GM12874 (cell line): ENCODE data around the gene FRMPD4.

Experiments used
- TF ChIP-seq, protein P1 (sequence below): IDR thresholded peaks from 2 replicates; pipeline ENCODE4 v1.5.1; 2011; ENCODE audit warnings: low read depth, mild to moderate bottlenecking, control low read depth, low read length, moderate library complexity; ENCODE audit not compliant: insufficient read depth

FRMPD4 gene

GRCh38 chrX:12363216-12363615 is 224.9 kb downstream of the FRMPD4 start:
- TF ChIP-seq, protein P1, sequence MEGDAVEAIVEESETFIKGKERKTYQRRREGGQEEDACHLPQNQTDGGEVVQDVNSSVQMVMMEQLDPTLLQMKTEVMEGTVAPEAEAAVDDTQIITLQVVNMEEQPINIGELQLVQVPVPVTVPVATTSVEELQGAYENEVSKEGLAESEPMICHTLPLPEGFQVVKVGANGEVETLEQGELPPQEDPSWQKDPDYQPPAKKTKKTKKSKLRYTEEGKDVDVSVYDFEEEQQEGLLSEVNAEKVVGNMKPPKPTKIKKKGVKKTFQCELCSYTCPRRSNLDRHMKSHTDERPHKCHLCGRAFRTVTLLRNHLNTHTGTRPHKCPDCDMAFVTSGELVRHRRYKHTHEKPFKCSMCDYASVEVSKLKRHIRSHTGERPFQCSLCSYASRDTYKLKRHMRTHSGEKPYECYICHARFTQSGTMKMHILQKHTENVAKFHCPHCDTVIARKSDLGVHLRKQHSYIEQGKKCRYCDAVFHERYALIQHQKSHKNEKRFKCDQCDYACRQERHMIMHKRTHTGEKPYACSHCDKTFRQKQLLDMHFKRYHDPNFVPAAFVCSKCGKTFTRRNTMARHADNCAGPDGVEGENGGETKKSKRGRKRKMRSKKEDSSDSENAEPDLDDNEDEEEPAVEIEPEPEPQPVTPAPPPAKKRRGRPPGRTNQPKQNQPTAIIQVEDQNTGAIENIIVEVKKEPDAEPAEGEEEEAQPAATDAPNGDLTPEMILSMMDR, result no peak

DNA sequence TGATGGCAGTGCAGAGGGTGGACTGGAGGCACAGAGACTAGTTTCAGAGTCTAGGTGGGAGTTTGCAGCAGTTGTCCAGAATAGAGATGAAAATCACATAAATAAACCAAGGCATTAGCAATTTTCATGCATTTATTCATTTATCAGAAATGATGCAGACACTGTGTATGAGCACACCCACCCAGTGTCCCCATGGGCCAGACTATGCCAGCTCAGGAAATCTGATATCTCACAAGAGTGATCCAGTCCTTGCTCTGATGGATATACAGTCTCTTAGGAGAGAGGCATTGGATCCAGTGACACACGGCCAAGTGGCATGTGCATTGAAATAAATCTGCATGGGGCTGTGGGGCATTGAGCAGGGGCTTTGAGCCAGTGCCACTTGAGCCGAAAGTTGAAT is 228.2 kb downstream of the FRMPD4 start:
- TF ChIP-seq, protein P1, result no peak

- TF ChIP-seq, protein P1, result no peak
These were observed 229.0 kb downstream of the FRMPD4 start for GRCh38 chrX:12367254-12367653.

DNA sequence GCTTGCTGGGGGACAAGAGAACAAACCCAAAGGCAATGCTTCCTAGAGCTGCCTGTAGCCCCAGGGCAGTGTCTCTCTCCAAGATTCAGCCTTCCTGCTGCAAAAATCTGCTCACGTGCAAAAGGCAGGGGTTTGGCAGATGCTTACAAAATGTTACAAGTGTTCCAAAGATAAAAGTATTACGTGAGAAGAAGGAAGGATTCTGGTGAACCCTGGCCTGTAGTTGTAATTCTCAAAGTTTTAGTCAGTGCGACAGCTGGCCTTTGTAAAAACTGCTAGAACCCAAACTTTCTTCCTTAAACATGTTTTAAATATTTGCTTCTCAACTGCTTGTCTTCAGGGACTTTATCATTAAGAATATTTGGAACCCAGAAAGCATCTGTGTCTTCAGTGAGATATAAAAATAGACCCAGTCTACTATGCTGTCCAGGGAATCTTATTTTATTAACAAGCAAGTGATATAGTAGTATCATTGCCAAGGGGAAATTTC is 232.3 kb downstream of the FRMPD4 start:
- TF ChIP-seq, protein P1, result no peak

DNA sequence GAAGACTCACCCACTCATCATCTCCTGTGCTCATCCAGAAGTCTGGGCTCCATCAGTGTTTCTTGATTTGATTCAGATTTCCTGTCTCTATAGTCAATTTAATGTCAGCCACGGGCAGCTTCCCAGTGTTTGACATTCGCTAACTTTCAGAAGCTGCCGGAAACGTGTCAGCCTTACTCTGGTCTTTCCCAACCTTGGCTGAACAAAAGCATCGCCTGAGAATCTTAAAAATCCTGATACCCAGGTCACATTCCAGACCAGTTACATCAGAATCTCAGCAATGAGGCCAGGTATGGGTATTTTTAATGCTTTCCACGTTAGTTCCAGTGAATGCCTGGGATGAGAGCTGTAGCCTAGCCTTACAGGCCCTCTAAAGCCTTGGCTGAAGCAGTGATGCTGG is 233.8 kb downstream of the FRMPD4 start:
- TF ChIP-seq, protein P1, result no peak

- TF ChIP-seq, protein P1, result no peak
These were observed 236.0 kb downstream of the FRMPD4 start for GRCh38 chrX:12374286-12374685.

- TF ChIP-seq, protein P1, result no peak
These were observed 240.0 kb downstream of the FRMPD4 start for GRCh38 chrX:12378253-12378652.

DNA sequence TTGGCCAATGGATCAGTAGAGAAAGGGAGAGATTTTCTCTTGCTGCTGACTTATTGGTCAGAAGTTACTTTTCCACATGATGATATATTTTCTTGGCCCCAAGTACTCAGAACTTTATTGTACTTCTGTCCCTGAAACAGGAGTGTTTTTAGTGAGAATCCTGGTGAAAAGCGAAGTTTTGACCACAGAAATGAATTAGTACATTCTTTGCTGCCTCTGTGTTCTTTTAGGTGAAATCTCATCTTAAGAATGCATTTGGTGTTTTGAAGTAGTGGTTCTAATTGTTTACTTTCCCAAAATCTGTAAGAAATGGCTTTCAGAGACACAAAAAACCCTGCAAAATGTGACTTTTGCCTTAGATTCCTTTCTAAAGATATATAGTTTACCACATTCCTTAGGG is 240.4 kb downstream of the FRMPD4 start:
- TF ChIP-seq, protein P1, result no peak
